ENCODE data around the gene RNASE1. TPM values are rescaled to one million over a fixed set of nuclear protein-coding genes. Genes with fewer than 3 reads are reported as not detected.
"Not testable (repeated sequence)": the region's sequence is repeated elsewhere in the genome, so short reads cannot be mapped to it uniquely, and the experiment has no call there.

Gene RNASE1
- not detected for total RNA-seq

DNA sequence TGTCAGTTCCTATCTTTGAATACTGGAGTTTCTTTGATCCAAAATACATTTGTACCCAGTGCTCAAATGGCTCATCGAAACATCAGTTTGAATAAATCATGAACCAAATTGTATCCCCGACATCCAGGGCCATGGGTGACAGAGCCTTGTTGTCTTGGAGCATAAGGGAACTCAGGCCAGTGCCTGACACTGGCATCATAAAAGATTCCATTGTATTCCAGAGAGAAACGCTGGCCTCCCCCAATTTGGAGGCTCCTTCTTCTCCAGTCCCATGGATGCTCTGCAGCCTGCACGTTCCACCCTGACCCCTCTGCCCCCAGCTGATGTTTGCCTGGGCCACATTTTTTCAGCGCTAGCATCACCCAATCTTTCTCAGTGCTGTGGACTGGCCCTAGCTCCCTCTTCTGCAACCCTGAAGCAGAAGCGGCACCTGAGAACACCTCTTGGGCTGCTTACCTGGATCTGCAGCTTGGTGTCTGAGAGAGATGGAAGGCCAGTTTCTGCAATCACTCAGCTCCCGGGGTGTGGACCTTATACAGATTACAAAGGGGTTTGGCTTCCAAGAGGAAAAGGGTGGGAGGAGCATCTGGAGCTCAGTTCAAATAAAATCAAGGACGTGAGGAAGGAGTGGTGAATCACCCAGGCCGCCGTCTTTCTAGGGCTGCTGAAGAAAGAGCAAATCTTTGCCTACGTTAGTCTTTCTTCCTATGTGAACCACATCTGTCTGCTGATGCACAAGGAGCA lies at the start of gene RNASE1:
TSS of gene RNASE1 (minus strand) at position 504 of the 744 bp plus-strand sequence. CDS start 776 bp downstream, outside the sequence.
- intact Hi-C loops (cut with micrococcal nuclease): no loop called here
- no peak for DNase-seq
- no peaks in the 10 kb centered on the region for H3K9me3 Mint-ChIP-seq
- H3K27me3 Mint-ChIP-seq (ENCODE audit: low read depth): no peaks in the 10 kb centered on the region
- no peaks in the 10 kb centered on the region for H3K36me3 Mint-ChIP-seq (ENCODE audit: low read depth)
- H3K27ac Mint-ChIP-seq: no peak within 1 kb of the TSS
- H3K4me1 Mint-ChIP-seq (ENCODE audit: low read depth): peaks cover 3% of the 10 kb centered on the region
- H3K4me3 Mint-ChIP-seq: no peak within 1 kb of the TSS
- CTCF ChIA-PET: no interaction called here

- H3K36me3 Mint-ChIP-seq (ENCODE audit: low read depth): no peaks in the 10 kb centered on the region
- CTCF ChIA-PET: interaction anchor here (0.9 to 2.2 kb wide), 6 partner anchors 8 to 204 kb away, joined by 3 to 6 read pairs (median 4); no protein-coding TSS in a partner anchor
- H3K27ac Mint-ChIP-seq: no peak overlapping the region
- no peak for DNase-seq
- H3K27me3 Mint-ChIP-seq (ENCODE audit: low read depth): no peaks in the 10 kb centered on the region
- intact Hi-C loops (cut with micrococcal nuclease): no loop called here
- H3K4me3 Mint-ChIP-seq: no peak overlapping the region
- no peaks in the 10 kb centered on the region for H3K4me1 Mint-ChIP-seq (ENCODE audit: low read depth)
- H3K9me3 Mint-ChIP-seq: no peaks in the 10 kb centered on the region
These were observed 46.4 kb upstream of the RNASE1 start for GRCh38 chr14:20848955-20849570.

GRCh38 chr14:20848316-20848954 lies 45.8 kb upstream of the RNASE1 start:
- Mint-ChIP-seq H3K4me1 (ENCODE audit: low read depth) (no peaks in the 10 kb centered on the region), H3K27me3 (ENCODE audit: low read depth) (no peaks in the 10 kb centered on the region), H3K4me3 (no peak overlapping the region), H3K36me3 (ENCODE audit: low read depth) (no peaks in the 10 kb centered on the region), H3K27ac (no peak overlapping the region), H3K9me3 (no peaks in the 10 kb centered on the region)
- DNase-seq: no peak
- CTCF ChIA-PET: interaction anchor here (0.9 to 2.2 kb wide), 5 partner anchors 9 to 203 kb away, joined by 4 to 6 read pairs (median 5); no protein-coding TSS in a partner anchor
- intact Hi-C loops (cut with micrococcal nuclease): no loop called here

- intact Hi-C loops (cut with micrococcal nuclease): no loop called here
- Mint-ChIP-seq H3K27me3 (ENCODE audit: low read depth) (no peaks in the 10 kb centered on the region), H3K36me3 (ENCODE audit: low read depth) (no peaks in the 10 kb centered on the region), H3K4me3 (no peak overlapping the region), H3K27ac (no peak overlapping the region), H3K9me3 (no peaks in the 10 kb centered on the region), H3K4me1 (ENCODE audit: low read depth) (no peaks in the 10 kb centered on the region)
- CTCF ChIA-PET: interaction anchor here (0.9 to 1.2 kb wide), 2 partner anchors 11 to 149 kb away, joined by 3 to 4 read pairs; no protein-coding TSS in a partner anchor
- no peak for DNase-seq
These were observed 43.9 kb upstream of the RNASE1 start for GRCh38 chr14:20846560-20846959.

DNA sequence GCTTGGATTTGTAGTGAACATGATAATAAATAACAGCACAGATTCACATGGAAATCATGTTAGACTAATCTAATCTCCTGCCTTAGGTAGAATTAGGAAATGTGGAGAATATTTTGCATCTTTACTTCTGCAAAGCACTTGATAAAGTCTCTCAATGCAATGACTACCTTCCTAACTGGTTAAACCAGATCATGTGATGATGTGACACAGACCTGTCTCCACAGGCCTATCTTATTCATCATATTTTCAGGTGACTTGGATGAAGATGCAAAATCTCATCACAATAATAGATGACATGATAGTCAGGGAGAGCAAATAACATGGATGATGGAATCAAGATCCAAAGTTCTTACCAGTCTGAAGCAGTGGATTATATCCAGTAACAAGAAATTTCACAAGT lies 38.5 kb upstream of the RNASE1 start:
- H3K36me3 Mint-ChIP-seq (ENCODE audit: low read depth): no peaks in the 10 kb centered on the region
- no peak overlapping the region for H3K27ac Mint-ChIP-seq
- no peak for DNase-seq
- intact Hi-C loops (cut with micrococcal nuclease): no loop called here
- H3K4me3 Mint-ChIP-seq: no peak overlapping the region
- H3K27me3 Mint-ChIP-seq (ENCODE audit: low read depth): no peaks in the 10 kb centered on the region
- CTCF ChIA-PET: no interaction called here
- no peaks in the 10 kb centered on the region for H3K9me3 Mint-ChIP-seq
- no peaks in the 10 kb centered on the region for H3K4me1 Mint-ChIP-seq (ENCODE audit: low read depth)

GRCh38 chr14:20837831-20838230 lies 35.2 kb upstream of the RNASE1 start:
- no peaks in the 10 kb centered on the region for H3K9me3 Mint-ChIP-seq
- H3K4me1 Mint-ChIP-seq (ENCODE audit: low read depth): no peaks in the 10 kb centered on the region
- no peaks in the 10 kb centered on the region for H3K36me3 Mint-ChIP-seq (ENCODE audit: low read depth)
- H3K27ac Mint-ChIP-seq: no peak overlapping the region
- no peak overlapping the region for H3K4me3 Mint-ChIP-seq
- intact Hi-C loops (cut with micrococcal nuclease): no loop called here
- CTCF ChIA-PET: interaction anchor here (1.9 kb wide), 1 partner anchor 133 kb away, joined by 5 read pairs; no protein-coding TSS in a partner anchor
- H3K27me3 Mint-ChIP-seq (ENCODE audit: low read depth): no peaks in the 10 kb centered on the region
- no peak for DNase-seq

- CTCF ChIA-PET: interaction anchor here (1.7 to 1.9 kb wide), 2 partner anchors 12 to 134 kb away, joined by 4 to 5 read pairs; no protein-coding TSS in a partner anchor
- no peaks in the 10 kb centered on the region for H3K27me3 Mint-ChIP-seq (ENCODE audit: low read depth)
- no peak overlapping the region for H3K4me3 Mint-ChIP-seq
- intact Hi-C loops (cut with micrococcal nuclease): no loop called here
- H3K4me1 Mint-ChIP-seq (ENCODE audit: low read depth): no peaks in the 10 kb centered on the region
- H3K27ac Mint-ChIP-seq: no peak overlapping the region
- DNase-seq: no peak
- no peaks in the 10 kb centered on the region for H3K36me3 Mint-ChIP-seq (ENCODE audit: low read depth)
- no peaks in the 10 kb centered on the region for H3K9me3 Mint-ChIP-seq
These were observed 34.2 kb upstream of the RNASE1 start for GRCh38 chr14:20836668-20837338.

DNA sequence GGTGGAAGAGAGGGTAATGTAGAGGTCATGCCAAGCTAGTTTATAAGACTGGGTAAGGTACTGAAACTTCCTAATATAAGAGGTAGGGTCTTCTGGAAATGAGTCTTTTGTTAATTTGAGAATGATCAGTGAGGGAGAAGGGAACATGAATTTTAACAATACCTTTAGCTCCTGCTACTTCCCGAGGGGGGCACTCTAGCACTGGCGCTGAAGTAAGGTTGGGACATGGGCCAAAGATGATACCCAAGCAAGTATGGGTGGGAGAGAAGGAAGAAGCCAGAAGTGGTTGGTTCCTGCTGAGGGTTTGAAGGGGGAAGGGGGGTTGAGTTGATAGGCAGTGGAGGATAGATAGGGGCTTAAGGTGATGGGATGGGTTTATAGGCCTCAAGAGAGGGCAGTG lies 32.3 kb upstream of the RNASE1 start:
- Mint-ChIP-seq H3K36me3 (ENCODE audit: low read depth) (no peaks in the 10 kb centered on the region), H3K27me3 (ENCODE audit: low read depth) (no peaks in the 10 kb centered on the region), H3K27ac (no peak overlapping the region), H3K4me1 (ENCODE audit: low read depth) (no peaks in the 10 kb centered on the region), H3K9me3 (no peaks in the 10 kb centered on the region), H3K4me3 (no peak overlapping the region)
- CTCF ChIA-PET: no interaction called here
- no peak for DNase-seq
- intact Hi-C loops (cut with micrococcal nuclease): no loop called here

DNA sequence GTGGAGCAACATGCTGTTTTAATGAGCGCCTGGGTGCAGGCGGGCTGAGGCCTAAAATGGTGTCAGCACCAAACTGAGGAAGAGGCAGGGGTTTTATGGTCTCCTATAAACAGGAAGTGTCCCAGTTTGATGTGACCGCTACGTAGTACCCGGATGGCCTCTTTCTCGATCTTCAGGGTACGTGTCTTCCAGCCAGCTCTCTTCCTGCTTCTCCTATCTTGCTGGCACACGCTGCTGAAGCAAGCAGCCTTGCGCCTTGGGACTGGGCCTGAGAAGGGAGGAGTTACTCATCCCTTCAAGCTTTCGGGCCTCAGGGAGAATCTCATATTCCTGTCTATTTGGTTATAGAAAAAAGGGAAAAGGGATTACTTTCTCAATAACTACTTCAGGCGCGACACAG lies 28.2 kb upstream of the RNASE1 start:
- Mint-ChIP-seq H3K4me1 (ENCODE audit: low read depth) (no peaks in the 10 kb centered on the region), H3K9me3 (peaks cover 9% of the 10 kb centered on the region), H3K36me3 (ENCODE audit: low read depth) (no peaks in the 10 kb centered on the region), H3K4me3 (no peak overlapping the region), H3K27me3 (ENCODE audit: low read depth) (no peaks in the 10 kb centered on the region), H3K27ac (no peak overlapping the region)
- CTCF ChIA-PET: no interaction called here
- DNase-seq: no peak
- intact Hi-C loops (cut with micrococcal nuclease): no loop called here

DNA sequence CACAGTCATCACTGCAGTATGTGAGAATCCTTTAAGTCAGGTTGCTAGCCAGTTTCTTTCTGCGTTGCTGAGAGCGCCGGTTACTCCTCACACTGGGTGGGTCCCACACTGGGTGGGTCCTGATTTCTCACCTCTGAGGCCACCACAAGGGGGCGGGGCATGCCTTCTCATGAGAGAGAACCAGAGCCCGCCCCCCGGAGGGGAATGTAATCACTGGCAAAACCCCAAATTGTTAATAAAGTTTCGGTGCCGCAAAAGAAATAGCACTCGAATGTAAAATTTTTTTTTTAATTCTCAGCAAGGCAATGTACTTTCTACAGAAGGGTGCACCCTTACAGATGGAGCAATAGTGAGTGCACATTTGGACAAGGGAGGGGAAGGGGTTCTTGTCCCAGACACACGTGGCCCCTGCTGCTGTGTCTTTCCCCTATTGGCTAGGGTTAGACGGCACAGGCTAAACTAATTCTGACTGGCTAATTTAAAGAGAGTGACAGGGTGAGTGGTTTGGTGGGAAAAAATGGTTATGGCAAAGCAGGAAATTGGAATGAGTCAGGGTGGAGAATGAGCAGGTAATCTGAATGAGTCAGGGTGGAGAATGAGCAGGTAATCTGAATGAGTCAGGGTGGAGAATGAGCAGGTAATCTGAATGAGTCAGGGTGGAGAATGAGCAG lies 25.5 kb upstream of the RNASE1 start:
- H3K9me3 Mint-ChIP-seq; H3K27me3 Mint-ChIP-seq (ENCODE audit: low read depth); H3K4me1 Mint-ChIP-seq (ENCODE audit: low read depth); H3K36me3 Mint-ChIP-seq (ENCODE audit: low read depth); DNase-seq; intact Hi-C loops (cut with micrococcal nuclease); H3K27ac Mint-ChIP-seq; H3K4me3 Mint-ChIP-seq; CTCF ChIA-PET: not testable (repeated sequence)

- CTCF ChIA-PET: no interaction called here
- Mint-ChIP-seq H3K36me3 (ENCODE audit: low read depth) (no peaks in the 10 kb centered on the region), H3K4me3 (no peak overlapping the region)
These were observed 24.7 kb upstream of the RNASE1 start for GRCh38 chr14:20827326-20827725.

DNA sequence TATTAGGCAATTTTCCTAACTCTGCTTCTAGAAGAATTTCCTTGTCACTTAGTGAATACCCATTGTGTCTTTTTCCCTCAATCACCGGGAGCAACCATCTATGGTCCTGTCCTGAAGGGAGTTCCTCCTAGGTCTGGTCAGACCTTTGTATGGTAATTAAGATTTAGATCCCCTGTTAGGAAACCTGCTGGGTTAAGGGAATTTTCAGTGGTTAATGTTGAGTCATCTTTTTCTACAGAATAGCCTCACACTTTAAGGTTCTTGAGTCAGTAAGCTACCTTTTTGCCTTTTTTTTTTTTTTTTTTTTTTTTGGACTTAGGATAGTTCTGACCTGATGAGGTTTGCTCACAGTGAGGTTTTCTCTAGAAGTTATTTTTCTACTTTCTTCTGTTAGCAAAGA lies 24.0 kb upstream of the RNASE1 start:
- intact Hi-C loops (cut with micrococcal nuclease); H3K4me1 Mint-ChIP-seq (ENCODE audit: low read depth); H3K27ac Mint-ChIP-seq; H3K4me3 Mint-ChIP-seq; H3K27me3 Mint-ChIP-seq (ENCODE audit: low read depth); H3K9me3 Mint-ChIP-seq; H3K36me3 Mint-ChIP-seq (ENCODE audit: low read depth); DNase-seq: not testable (repeated sequence)
- CTCF ChIA-PET: interaction anchor here (0.6 kb wide), 1 partner anchor 188 kb away, joined by 3 read pairs; no protein-coding TSS in a partner anchor

More at GRCh38 chr14:20827326-20827725, 24.7 kb upstream of the RNASE1 start:
- Mint-ChIP-seq H3K27ac (no peak overlapping the region), H3K27me3 (ENCODE audit: low read depth) (no peaks in the 10 kb centered on the region), H3K9me3 (peaks cover 9% of the 10 kb centered on the region), H3K4me1 (ENCODE audit: low read depth) (no peaks in the 10 kb centered on the region)
- no peak for DNase-seq
- intact Hi-C loops (cut with micrococcal nuclease): no loop called here

Measured in activated naive CD4-positive, alpha-beta T cell treated with anti-CD3 and anti-CD28 coated beads for 36 hours (primary cell).